NCI-H524 treated with DMSO at 0.1 percent for 48 hours (cell line): ENCODE data around the gene TSKU.
"Not testable (repeated sequence)": the region's sequence is repeated elsewhere in the genome, so short reads cannot be mapped to it uniquely, and the experiment has no call there.

Experiments
- DNase-seq: peaks from one replicate; lab custom pipeline; 2025; lab: John Stamatoyannopoulos, UW

The TSKU gene

DNA sequence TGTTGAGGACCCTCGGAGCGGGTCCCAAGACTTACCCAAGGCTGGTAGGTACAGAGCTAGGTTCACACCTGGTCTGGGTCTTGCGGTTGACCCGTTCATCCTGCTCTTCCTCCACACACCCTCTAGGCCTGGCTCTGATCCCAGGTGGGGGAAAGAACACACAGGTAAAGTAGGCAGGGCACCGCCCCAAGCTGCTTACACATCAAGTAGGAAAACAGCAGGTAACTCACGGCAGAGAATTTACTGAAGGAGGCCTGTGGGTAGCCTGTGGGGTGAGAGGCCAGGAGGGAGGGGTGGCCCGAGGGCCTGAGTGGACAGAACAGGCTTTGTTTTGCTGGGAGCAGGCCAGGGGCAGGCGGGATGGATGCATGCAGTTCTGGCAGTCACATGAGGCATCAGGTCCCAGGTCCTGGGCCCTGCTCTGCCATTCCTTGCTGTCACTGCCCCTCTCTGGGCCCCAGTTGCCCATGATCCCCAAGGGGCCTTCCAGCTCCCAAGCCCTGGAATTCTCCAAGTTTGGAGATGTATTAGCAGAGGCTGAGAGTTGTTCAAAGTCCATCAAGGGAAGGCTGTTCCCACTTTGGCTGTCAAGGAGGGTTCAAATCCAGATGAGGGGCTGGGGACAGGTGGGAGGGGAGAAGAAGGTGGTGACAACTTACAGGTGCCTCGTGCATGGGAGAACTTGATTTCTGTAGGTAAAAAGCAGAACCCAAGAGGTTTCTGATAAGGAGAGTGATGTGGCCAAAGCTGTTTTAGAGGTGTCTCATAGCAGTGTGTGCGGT, 5.7 kb downstream of the TSKU start:
- DNase-seq: no peak

- DNase-seq: no peak
Observed at GRCh38 chr11:76789443-76789719, 6.2 kb downstream of the TSKU start.

DNA sequence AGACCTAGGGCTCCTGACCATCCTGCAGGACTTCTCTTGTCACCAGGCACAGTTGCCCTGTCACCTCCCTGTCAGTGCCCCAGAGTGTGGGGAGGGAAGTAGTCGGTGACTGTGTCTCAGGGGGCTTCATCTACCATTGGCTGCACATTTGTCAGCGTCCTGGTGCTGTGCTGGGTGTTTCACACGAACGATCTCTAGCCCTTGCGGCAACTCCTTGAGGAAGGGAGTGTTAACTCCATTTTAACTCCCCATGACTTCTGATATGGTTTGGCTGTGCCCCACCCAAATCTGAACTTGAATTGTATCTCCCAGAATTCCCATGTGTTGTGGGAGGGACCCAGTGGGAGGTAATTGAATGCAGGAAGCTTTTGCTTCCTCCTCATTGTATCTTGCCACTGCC, 7.1 kb downstream of the TSKU start:
- no peak for DNase-seq

DNA sequence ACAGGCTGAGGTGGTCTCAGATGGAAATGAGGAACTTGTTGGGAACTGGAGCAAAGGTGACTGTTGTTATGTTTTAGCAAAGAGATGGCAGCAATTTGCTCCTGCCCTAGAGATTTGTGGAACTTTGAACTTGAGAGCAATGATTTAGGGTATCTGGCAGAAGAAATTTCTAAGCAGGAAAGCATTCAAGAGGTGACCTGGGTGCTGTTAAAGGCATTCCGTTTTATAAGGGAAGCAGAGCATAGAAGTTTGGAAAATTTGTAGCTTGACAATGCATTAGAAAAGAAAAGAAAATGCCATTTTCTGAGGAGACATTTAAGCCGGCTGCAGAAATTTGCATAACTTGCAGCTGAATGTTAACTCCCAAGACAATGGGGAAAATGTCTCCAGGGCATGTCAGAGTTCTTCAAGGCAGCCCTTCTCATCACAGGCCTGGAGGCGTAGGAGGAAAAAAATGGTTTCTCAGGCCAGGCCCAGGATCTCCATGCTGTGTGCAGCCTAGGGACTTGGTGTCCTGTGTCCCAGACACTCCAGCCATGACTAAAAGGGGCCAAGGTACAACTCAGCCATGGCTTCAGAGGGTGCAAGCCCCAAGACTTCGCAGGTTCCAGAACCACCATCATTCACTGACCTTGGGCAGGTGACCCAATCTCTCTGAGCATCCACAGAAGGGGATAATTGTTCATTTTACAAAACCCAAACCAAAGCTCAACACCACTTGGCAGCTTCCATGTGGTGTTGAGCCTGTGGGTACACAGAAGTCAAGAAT, 8.0 kb downstream of the TSKU start:
- not testable (repeated sequence) for DNase-seq

- no peak for DNase-seq
Observed at GRCh38 chr11:76791861-76792260, 8.7 kb downstream of the TSKU start.

- no peak for DNase-seq
Observed at GRCh38 chr11:76792505-76793264, 9.5 kb downstream of the TSKU start.

DNA sequence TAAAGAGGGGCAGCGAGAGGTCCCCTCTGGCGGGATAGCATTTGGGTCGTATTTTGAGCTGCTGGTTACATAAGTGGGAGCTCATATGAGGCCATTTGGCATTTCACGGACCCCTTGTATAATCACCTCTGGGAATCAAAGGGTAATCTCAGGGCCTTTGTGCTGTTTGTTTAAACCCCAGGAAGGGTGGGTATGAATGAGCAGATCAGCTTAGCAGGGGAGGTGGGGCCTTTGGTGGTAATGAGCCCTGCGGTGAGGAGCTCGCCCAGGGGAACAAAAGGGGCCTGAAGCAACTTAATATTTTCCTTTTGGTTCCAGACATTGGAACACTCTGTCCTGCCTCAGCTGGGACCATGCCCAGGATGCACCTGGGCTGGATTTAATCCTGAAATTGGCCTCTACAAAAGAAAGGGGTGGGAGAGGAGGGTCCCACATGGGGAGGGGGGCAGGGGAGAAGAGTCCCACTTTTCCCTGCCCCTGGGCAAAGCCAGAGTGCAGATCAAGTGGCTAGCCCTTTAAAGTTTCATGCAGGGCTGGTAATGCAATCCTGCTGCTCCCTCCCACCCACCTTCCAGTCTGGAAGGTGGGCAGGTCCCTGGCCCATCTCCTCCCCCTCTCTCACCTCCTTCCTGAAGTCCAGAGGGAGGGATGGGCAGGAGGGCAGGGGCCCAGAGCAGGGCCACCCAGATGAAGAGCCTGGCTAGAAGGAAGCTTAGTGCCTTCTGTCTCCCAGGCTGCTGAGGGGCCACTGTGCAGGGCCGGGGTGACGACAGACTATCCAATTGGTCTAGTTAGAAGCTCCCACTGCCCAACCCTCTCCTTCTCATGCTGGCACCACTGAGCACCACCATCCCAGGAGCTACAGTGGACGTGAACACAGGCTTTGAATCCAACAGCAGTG, 10.5 kb downstream of the TSKU start:
- no peak for DNase-seq

DNA sequence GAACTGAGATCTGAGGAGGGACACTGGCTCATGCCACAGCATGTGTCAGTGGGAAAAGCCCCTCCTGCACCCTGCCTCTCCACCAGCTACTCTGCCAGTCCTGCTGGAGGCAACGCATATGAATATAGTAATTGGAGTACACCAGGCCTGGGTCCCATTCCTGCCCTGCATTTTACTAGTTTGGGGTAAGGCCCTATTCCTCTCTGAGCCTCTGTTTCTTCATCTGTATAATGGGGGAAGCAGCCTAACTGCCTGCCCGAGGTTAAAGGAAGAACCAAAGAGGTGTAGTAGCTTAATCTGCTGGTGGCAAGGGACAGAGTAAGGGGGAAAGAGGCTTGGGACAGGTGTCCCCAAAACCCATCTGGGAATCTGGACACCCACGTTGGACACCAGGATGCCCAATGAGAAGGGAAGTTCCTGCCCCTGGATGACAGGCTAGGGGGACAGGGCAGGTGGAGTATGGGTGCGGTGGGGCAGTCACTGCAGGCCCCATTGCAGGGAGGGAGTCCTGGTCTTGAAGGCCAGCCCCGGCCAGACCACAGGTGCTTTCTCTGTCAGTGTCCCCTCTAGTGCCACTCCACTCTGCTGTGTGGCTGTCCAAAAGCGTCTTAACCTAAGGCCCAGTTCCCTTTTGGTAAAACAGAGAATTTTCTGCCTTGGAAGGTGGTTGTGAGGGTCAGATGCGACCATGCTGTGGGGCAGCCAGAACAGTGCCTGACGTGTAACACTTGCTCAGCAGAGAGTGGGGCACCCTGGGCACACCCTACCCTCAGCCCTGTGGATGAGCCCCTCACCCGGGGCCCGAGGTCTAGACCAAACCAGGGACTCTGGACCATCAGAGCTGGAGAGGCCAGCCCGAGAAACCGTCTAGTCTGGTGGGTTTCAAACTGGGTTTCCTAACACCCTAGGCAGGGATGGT, 11.5 kb downstream of the TSKU start:
- DNase-seq: no peak

- DNase-seq: no peak
Observed at GRCh38 chr11:76795290-76795935, 12.3 kb downstream of the TSKU start.

DNA sequence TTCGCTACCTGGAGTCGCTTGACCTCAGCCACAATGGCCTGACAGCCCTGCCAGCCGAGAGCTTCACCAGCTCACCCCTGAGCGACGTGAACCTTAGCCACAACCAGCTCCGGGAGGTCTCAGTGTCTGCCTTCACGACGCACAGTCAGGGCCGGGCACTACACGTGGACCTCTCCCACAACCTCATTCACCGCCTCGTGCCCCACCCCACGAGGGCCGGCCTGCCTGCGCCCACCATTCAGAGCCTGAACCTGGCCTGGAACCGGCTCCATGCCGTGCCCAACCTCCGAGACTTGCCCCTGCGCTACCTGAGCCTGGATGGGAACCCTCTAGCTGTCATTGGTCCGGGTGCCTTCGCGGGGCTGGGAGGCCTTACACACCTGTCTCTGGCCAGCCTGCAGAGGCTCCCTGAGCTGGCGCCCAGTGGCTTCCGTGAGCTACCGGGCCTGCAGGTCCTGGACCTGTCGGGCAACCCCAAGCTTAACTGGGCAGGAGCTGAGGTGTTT, 12.8 kb downstream of the TSKU start:
- no peak for DNase-seq

DNA sequence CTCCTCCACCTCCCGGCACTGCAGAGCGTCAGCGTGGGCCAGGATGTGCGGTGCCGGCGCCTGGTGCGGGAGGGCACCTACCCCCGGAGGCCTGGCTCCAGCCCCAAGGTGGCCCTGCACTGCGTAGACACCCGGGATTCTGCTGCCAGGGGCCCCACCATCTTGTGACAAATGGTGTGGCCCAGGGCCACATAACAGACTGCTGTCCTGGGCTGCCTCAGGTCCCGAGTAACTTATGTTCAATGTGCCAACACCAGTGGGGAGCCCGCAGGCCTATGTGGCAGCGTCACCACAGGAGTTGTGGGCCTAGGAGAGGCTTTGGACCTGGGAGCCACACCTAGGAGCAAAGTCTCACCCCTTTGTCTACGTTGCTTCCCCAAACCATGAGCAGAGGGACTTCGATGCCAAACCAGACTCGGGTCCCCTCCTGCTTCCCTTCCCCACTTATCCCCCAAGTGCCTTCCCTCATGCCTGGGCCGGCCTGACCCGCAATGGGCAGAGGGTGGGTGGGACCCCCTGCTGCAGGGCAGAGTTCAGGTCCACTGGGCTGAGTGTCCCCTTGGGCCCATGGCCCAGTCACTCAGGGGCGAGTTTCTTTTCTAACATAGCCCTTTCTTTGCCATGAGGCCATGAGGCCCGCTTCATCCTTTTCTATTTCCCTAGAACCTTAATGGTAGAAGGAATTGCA, 13.5 kb downstream of the TSKU start:
- DNase-seq: no peak

DNA sequence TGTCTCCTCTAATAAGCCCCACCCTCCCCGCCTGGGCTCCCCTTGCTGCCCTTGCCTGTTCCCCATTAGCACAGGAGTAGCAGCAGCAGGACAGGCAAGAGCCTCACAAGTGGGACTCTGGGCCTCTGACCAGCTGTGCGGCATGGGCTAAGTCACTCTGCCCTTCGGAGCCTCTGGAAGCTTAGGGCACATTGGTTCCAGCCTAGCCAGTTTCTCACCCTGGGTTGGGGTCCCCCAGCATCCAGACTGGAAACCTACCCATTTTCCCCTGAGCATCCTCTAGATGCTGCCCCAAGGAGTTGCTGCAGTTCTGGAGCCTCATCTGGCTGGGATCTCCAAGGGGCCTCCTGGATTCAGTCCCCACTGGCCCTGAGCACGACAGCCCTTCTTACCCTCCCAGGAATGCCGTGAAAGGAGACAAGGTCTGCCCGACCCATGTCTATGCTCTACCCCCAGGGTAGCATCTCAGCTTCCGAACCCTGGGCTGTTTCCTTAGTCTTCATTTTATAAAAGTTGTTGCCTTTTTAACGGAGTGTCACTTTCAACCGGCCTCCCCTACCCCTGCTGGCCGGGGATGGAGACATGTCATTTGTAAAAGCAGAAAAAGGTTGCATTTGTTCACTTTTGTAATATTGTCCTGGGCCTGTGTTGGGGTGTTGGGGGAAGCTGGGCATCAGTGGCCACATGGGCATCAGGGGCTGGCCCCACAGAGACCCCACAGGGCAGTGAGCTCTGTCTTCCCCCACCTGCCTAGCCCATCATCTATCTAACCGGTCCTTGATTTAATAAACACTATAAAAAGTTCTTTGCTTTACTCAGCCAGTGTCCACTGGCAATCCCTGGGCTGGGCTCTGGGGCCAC, 14.4 kb downstream of the TSKU start:
- DNase-seq: no peak

DNA sequence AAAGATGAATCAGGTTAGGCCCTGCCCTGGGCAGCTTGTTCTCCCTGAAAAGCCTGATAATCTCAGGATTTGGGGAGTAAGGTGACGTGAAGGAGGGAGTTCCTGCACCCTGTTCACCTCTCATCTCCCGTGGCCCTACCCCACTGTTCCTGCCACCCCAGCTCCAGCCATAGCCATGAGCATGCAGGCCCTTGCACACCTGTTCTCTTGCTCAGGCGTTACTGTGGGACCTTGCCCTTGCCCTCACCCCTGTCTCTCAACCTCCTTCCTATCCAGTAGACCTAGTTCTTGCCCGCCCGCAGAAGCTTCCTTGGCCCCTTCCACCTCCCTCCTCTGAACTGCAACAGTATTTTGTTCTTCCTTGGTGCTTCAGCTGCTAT, 15.0 kb downstream of the TSKU start:
- DNase-seq: no peak

- no peak for DNase-seq
Observed at GRCh38 chr11:76798671-76799065, 15.5 kb downstream of the TSKU start.

GRCh38 chr11:76799066-76799804, 16.1 kb downstream of the TSKU start:
- DNase-seq: no peak

DNA sequence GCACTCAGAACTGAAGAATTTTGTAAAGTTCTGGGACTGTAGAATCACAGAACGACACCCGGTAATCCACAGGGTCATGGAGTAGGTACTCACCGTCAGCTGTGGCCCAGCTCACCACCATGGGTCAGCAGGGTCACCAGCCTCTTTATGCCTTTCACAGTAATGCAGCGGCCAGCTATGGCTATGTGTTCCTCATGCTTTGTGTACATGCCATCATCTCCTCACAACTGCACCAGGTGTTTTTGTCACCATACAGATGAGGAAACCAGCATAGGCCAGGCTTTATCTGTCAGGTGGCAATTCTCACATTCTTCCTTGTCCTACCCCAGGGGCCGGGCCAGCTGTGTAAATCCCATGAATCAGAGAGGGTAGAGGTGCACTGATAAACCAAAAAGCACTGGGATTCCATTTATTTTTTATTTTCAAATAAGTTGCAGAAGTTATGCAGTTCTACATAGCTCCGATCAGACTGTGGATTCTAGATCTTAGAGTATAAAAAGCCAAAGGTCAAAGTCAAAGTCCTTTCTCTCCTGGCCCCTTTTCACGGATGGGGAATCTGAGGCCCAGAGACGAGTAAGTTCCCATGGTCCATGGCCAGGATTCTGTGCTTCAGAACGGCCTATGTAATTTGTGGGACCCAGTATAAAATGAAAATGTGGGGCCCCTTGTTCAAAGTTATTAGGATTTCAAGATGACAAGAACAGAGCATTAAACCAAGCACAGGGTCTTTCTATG, 17.5 kb downstream of the TSKU start:
- no peak for DNase-seq

DNA sequence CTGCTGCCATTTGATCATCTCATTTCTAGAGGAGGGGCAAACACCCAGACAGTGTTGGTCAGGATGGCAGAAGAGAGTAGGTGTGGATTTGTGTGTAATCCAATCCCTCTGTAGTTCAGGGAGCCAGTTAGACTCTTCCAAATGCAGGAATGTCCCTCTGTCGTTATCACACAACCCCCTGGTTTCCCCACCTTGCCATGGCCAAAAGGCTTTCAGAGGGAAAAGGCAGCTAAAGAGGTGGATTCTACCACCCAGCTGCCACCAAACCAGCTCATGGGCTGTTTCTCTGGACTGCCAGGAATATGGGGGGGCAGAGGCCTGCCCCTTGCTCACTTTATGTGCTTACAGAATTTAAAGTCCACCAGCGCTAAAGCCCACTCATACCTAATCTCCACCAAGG, 18.1 kb downstream of the TSKU start:
- no peak for DNase-seq
